Endothelial cell of umbilical vein (primary cell): ENCODE data around the gene CHI3L2. TPM values are rescaled to one million over a fixed set of nuclear protein-coding genes. Genes with fewer than 3 reads are reported as not detected.

Experiments used
- BruUV-seq: library from RNA; stranded (reverse); fragments of 400-500 nt; replicated peaks from 2 replicates; lab custom pipeline; 2021; lab: Mats Ljungman, UMichigan
- CTCF ChIA-PET: fragments of 300-600, 350-600 bp; sonication (Branson Sonifier 250); formaldehyde crosslinking; loops from one replicate; lab custom pipeline; 2021; ENCODE audit warnings: antibody characterized with exemption, inconsistent platforms; lab: Charles Lee
- POLR2A ChIA-PET: fragments of 300-600, 350-600 bp; sonication (Branson Sonifier 250); formaldehyde crosslinking; loops from one replicate; lab custom pipeline; 2021; ENCODE audit warnings: antibody characterized with exemption, inconsistent platforms; lab: Charles Lee
- DNase-seq: peaks from one replicate; pipeline ENCODE4 v3.0.0-alpha.2; 2011; ENCODE audit warnings: low read depth, low spot score
- FAIRE-seq: peaks from 2 replicates; lab custom pipeline; 2011; peaks lifted over from hg19 to GRCh38; lab: Jason Lieb, UNC
- H2AFZ ChIP-seq: 2 replicates; pipeline ENCODE4 v1.6.0; 2012; ENCODE audit warnings: low read depth, low read length, control low read depth, inconsistent platforms
- H3K27ac ChIP-seq: 2 replicates; pipeline ENCODE4 v1.5.1; 2011; ENCODE audit warnings: low read depth, mild to moderate bottlenecking, control low read depth, low read length, moderate library complexity; ENCODE audit not compliant: insufficient read depth
- H3K27me3 ChIP-seq, 2 experiments: 2 replicates each; pipeline versions ENCODE4 v1.6.0 to v1.6.1; 2011; ENCODE audit warnings: low read length in 2 of 2, mixed read lengths in 1 of 2; ENCODE audit not compliant: control insufficient read depth in 2 of 2, insufficient read depth in 2 of 2
- H3K36me3 ChIP-seq, 2 experiments: 2 replicates in 1 of 2; 3 replicates in 1 of 2; pipeline ENCODE4 v1.5.1; 2011; ENCODE audit warnings: low read length in 2 of 2, mild to moderate bottlenecking in 1 of 2, moderate library complexity in 1 of 2; ENCODE audit not compliant: control insufficient read depth in 2 of 2, insufficient read depth in 2 of 2; ENCODE audit errors: extremely low read depth in 1 of 2
- H3K4me1 ChIP-seq: 3 replicates; pipeline ENCODE4 v1.5.1; 2011; ENCODE audit warnings: mild to moderate bottlenecking, low read length; ENCODE audit not compliant: control insufficient read depth, insufficient read depth; ENCODE audit errors: extremely low read depth
- H3K4me2 ChIP-seq: 2 replicates; pipeline ENCODE4 v1.6.1; 2011; ENCODE audit warnings: low read length, control low read depth, mixed read lengths; ENCODE audit not compliant: insufficient read depth
- H3K4me3 ChIP-seq, 3 experiments: fragments of 200-600 bp in 1 of 3; sonication (generic), shearing (Covaris generic) in 1 of 3; replicated peaks in 1 of 3; 2 replicates each; pipeline ENCODE4 v1.5.1; 2011 to 2016; ENCODE audit warnings: control low read depth in 3 of 3, low read length in 3 of 3, mild to moderate bottlenecking in 2 of 3, inconsistent platforms in 1 of 3, low read depth in 1 of 3, moderate library complexity in 1 of 3; ENCODE audit not compliant: insufficient read depth in 1 of 3
- H3K79me2 ChIP-seq: 2 replicates; pipeline ENCODE4 v1.6.0; 2012; ENCODE audit warnings: low read length, inconsistent platforms; ENCODE audit not compliant: control insufficient read depth, insufficient read depth
- H3K9ac ChIP-seq: replicated peaks from 2 replicates; pipeline ENCODE3; 2011; ENCODE audit warnings: low read length, control low read depth; ENCODE audit not compliant: insufficient read depth; ENCODE audit errors: extremely low read depth
- H3K9me1 ChIP-seq: replicated peaks from 3 replicates; pipeline ENCODE4 v1.6.0; 2011; ENCODE audit warnings: mild to moderate bottlenecking, low read length; ENCODE audit not compliant: control insufficient read depth, insufficient read depth; ENCODE audit errors: extremely low read depth
- H3K9me3 ChIP-seq: replicated peaks from 2 replicates; pipeline ENCODE4 v1.5.1; 2012; ENCODE audit warnings: low read length, inconsistent platforms; ENCODE audit not compliant: control insufficient read depth, insufficient read depth
- H4K20me1 ChIP-seq: replicated peaks from 2 replicates; pipeline ENCODE3; 2011; ENCODE audit warnings: mild to moderate bottlenecking, low read length; ENCODE audit not compliant: control insufficient read depth, insufficient read depth; ENCODE audit errors: extremely low read depth
- FOS ChIP-seq: IDR thresholded peaks from 2 replicates; pipeline ENCODE4 v1.6.1; 2011; ENCODE audit warnings: mild to moderate bottlenecking, low read length, moderate library complexity, borderline replicate concordance; ENCODE audit not compliant: insufficient read depth
- MYC ChIP-seq: IDR thresholded peaks from one replicate; pipeline ENCODE4 v1.6.1; 2011; ENCODE audit warnings: mild to moderate bottlenecking, low read depth, low read length
- POLR2A ChIP-seq: IDR thresholded peaks from 2 replicates; pipeline ENCODE4 v1.6.1; 2012; ENCODE audit warnings: low read depth, mild to moderate bottlenecking, control low read depth, low read length
- POLR2AphosphoS5 ChIP-seq: IDR thresholded peaks from 2 replicates; pipeline ENCODE4 v1.6.1; 2012; ENCODE audit warnings: low read depth, mild to moderate bottlenecking, control low read depth, low read length, moderate library complexity; ENCODE audit not compliant: insufficient read depth
- dilution Hi-C: fragments of 300-500 bp; cut with MboI; formaldehyde crosslinking; loops from one replicate; pipeline ENCODE4 v1.15.0; 2019; ENCODE audit warnings: low sequenced_read_pairs; ENCODE audit not compliant: extremely low pct_ligation_motif_present
- intact Hi-C: fragments of 100-400 bp; cut with micrococcal nuclease; formaldehyde crosslinking; loops from one replicate; pipeline ENCODE4 v1.10.0; 2022
- polyA plus RNA-seq, 4 experiments: library from polyadenylated mRNA; depleted of rRNA in 3 of 4; stranded (reverse) in 3 of 4; unstranded in 1 of 4; fragments of >200 nt; gene quantifications; 2 replicates each; pipeline versions ENCODE4 v1.2.1 to v1.2.3, GENCODE V29; 2011 to 2012; ENCODE audit warnings: missing spikeins in 1 of 4
- total RNA-seq: library from RNA; stranded (reverse); gene quantifications from 2 replicates; pipeline ENCODE4 v1.2.3, GENCODE V29; 2021
- TF ChIP-seq, protein P1 (sequence below), 2 donors: IDR thresholded peaks; 1 replicate in 1 of 2; 2 replicates in 1 of 2; pipeline ENCODE4 v1.5.1; 2011; ENCODE audit warnings: low read length in 2 of 2, mild to moderate bottlenecking in 2 of 2, moderate library complexity in 2 of 2, control low read depth in 1 of 2, inconsistent platforms in 1 of 2, low read depth in 1 of 2; ENCODE audit not compliant: insufficient read depth in 1 of 2; ENCODE audit errors: extremely low read depth in 1 of 2
- TF ChIP-seq, protein P2 (sequence below): IDR thresholded peaks from 2 replicates; pipeline ENCODE4 v1.6.1; 2011; ENCODE audit not compliant: insufficient read depth, insufficient read length

CHI3L2 gene
- total and polyA plus RNA-seq, 2 donors (not counting 3 experiments of a cell fraction or from before 2014, with no cell fraction given): not detected

DNA sequence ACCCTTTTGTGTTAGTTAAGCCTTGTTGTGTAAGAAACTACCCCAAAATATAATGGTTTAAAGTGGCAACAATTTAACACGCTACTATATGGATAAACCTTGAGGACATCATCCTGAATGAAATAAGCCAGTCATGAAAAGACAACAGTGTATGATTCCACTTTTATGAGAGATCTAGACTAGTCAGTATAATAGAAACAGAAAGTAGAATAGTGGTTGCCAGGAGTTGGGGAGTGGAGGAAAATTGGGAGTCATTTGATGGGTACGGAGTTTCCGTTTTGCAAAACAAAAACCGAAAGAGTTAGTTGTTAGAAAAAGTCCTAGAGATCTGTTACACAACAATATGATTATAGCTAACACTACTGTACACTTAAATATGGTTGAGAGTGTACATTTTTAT, 47.1 kb downstream of the CHI3L2 start:
- Histone ChIP-seq H3K4me3 (no peak overlapping the region), H3K9ac (no peak overlapping the region), H3K4me2 (no peak overlapping the region), H3K4me1 (no peaks in the 10 kb centered on the region), H3K9me3 (no peaks in the 10 kb centered on the region), H3K79me2 (no peaks in the 10 kb centered on the region), H3K27me3 (peaks cover 26 to 27% of the 10 kb centered on the region in 2 experiments), H3K27ac (no peak overlapping the region), H2AFZ (no peak overlapping the region), H3K36me3 (no peaks in the 10 kb centered on the region), H4K20me1 (no peaks in the 10 kb centered on the region), H3K9me1 (no peaks in the 10 kb centered on the region)
- intact Hi-C loops: no loop called here
- POLR2A ChIA-PET: no interaction called here
- BruUV-seq: no TSS peak
- no peak for TF ChIP-seq POLR2A
- TF ChIP-seq FOS: no peak
- TF ChIP-seq, protein P1, sequence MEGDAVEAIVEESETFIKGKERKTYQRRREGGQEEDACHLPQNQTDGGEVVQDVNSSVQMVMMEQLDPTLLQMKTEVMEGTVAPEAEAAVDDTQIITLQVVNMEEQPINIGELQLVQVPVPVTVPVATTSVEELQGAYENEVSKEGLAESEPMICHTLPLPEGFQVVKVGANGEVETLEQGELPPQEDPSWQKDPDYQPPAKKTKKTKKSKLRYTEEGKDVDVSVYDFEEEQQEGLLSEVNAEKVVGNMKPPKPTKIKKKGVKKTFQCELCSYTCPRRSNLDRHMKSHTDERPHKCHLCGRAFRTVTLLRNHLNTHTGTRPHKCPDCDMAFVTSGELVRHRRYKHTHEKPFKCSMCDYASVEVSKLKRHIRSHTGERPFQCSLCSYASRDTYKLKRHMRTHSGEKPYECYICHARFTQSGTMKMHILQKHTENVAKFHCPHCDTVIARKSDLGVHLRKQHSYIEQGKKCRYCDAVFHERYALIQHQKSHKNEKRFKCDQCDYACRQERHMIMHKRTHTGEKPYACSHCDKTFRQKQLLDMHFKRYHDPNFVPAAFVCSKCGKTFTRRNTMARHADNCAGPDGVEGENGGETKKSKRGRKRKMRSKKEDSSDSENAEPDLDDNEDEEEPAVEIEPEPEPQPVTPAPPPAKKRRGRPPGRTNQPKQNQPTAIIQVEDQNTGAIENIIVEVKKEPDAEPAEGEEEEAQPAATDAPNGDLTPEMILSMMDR (IDR thresholded peaks at IDR 0.05; ENCODE audit: extremely low read depth in 1 of 2, insufficient read depth in 1 of 2, low read depth in 1 of 2, low read length in 2 of 2): no peak
- no peak for TF ChIP-seq MYC
- TF ChIP-seq, protein P2, sequence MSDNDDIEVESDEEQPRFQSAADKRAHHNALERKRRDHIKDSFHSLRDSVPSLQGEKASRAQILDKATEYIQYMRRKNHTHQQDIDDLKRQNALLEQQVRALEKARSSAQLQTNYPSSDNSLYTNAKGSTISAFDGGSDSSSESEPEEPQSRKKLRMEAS: no peak
- no peak for TF ChIP-seq POLR2AphosphoS5
- DNase-seq (no peak), FAIRE-seq (no peak)
- CTCF ChIA-PET: interaction anchor here (1.1 to 1.5 kb wide), 4 partner anchors 10 to 52 kb away, joined by 3 to 4 read pairs (median 3); no protein-coding TSS in a partner anchor
- dilution Hi-C loops: no loop called here
